SK-N-SH treated with all-trans-retinoic acid at 6 μM for 48 hours (cell line): ENCODE data around the gene PRDM11.

Experiments
- ARNTL ChIP-seq: fragments of 450-650 bp; formaldehyde crosslinking; IDR thresholded peaks from 2 replicates; pipeline ENCODE4 v1.5.0; 2020; ENCODE audit warnings: low read depth, mild to moderate bottlenecking, moderate library complexity, borderline replicate concordance
- ISL1 ChIP-seq: fragments of 250-450 bp; sonication (Bioruptor Pico); IDR thresholded peaks from 2 replicates; pipeline ENCODE4 v2.1.2; 2022; ENCODE audit warnings: mild to moderate bottlenecking, moderate library complexity
- OSR1 ChIP-seq: fragments of 250-450 bp; sonication (Bioruptor Pico); IDR thresholded peaks from 2 replicates; pipeline ENCODE4 v1.8.0; 2022; ENCODE audit warnings: moderate library complexity, mild to moderate bottlenecking, inconsistent platforms
- RARB ChIP-seq: fragments of 250-450 bp; sonication (Bioruptor Pico); IDR thresholded peaks from 2 replicates; pipeline ENCODE4 v1.8.0; 2021; ENCODE audit warnings: mild to moderate bottlenecking, moderate library complexity
- SNAI2 ChIP-seq: fragments of 250-450 bp; sonication (Bioruptor Pico); IDR thresholded peaks from 2 replicates; pipeline ENCODE4 v1.5.0; 2020; ENCODE audit warnings: mild to moderate bottlenecking, moderate library complexity
- TCF4 ChIP-seq: fragments of 250-450 bp; sonication (Bioruptor Pico); IDR thresholded peaks from 2 replicates; pipeline ENCODE4 v1.8.0; 2021; ENCODE audit warnings: mild to moderate bottlenecking, moderate library complexity, borderline replicate concordance
- TSHZ2 ChIP-seq: fragments of 250-450 bp; sonication (Bioruptor Pico); IDR thresholded peaks from 2 replicates; pipeline ENCODE4 v1.5.0; 2020; ENCODE audit warnings: mild to moderate bottlenecking, moderate library complexity
- ZC3H10 ChIP-seq: fragments of 250-450 bp; sonication (Bioruptor Pico); IDR thresholded peaks from 2 replicates; pipeline ENCODE4 v1.5.1; 2021; ENCODE audit warnings: mild to moderate bottlenecking, moderate library complexity
- ZNF565 ChIP-seq: fragments of 450-650 bp; formaldehyde crosslinking; conservative IDR thresholded peaks from 2 replicates; pipeline ENCODE4 v1.5.0; 2020; ENCODE audit warnings: low read depth, mild to moderate bottlenecking, moderate library complexity
- ZNF8 ChIP-seq: fragments of 450-650 bp; formaldehyde crosslinking; IDR thresholded peaks from 2 replicates; pipeline ENCODE4 v1.5.0; 2020; ENCODE audit warnings: mild to moderate bottlenecking, moderate library complexity
- TF ChIP-seq, protein P1 (sequence below): fragments of 250-450 bp; sonication (Bioruptor Pico); IDR thresholded peaks from 2 replicates; pipeline ENCODE4 v1.8.0; 2021; ENCODE audit warnings: low read depth, mild to moderate bottlenecking, moderate library complexity, borderline replicate concordance

DNA sequence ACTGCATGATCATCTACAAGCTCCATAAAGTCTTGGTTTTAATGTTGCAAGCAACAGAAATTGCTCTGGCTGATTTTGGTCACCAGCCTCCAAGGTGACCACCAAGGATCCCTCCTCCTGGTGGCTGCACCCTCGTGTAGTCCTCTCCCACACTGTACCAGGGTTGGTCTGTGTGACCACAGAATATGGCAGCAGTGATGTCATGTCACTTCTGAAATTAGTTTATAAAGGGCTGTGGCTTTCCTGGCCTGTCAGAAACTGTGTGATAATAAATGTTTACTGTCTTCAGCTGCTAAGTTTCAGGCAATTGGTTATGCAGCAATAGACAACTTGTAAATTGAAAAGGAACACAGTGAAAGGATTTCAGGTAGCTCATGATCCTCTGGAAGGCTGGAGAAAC is 5.3 kb upstream of the PRDM11 start:
- no peak for TF ChIP-seq RARB
- TF ChIP-seq TCF4 (CRISPR knock-in tag) = no peak
- no peak for TF ChIP-seq TSHZ2 (CRISPR knock-in tag)
- TF ChIP-seq SNAI2 (CRISPR knock-in tag) = no peak
- TF ChIP-seq ZNF565 = no peak
- TF ChIP-seq ZNF8 = no peak
- TF ChIP-seq ARNTL (CRISPR knock-in tag) = no peak
- TF ChIP-seq, protein P1, sequence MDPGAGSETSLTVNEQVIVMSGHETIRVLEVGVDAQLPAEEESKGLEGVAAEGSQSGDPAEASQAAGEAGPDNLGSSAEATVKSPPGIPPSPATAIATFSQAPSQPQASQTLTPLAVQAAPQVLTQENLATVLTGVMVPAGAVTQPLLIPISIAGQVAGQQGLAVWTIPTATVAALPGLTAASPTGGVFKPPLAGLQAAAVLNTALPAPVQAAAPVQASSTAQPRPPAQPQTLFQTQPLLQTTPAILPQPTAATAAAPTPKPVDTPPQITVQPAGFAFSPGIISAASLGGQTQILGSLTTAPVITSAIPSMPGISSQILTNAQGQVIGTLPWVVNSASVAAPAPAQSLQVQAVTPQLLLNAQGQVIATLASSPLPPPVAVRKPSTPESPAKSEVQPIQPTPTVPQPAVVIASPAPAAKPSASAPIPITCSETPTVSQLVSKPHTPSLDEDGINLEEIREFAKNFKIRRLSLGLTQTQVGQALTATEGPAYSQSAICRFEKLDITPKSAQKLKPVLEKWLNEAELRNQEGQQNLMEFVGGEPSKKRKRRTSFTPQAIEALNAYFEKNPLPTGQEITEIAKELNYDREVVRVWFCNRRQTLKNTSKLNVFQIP (CRISPR knock-in tag) = no peak
- no peak for TF ChIP-seq ZC3H10 (CRISPR knock-in tag)
- TF ChIP-seq ISL1 (CRISPR knock-in tag) = no peak
- no peak for TF ChIP-seq OSR1
